ENCODE data around the gene KRTAP12-4.
"Not testable (repeated sequence)": the region's sequence is repeated elsewhere in the genome, so short reads cannot be mapped to it uniquely, and the experiment has no call there.

KRTAP12-4 gene

DNA sequence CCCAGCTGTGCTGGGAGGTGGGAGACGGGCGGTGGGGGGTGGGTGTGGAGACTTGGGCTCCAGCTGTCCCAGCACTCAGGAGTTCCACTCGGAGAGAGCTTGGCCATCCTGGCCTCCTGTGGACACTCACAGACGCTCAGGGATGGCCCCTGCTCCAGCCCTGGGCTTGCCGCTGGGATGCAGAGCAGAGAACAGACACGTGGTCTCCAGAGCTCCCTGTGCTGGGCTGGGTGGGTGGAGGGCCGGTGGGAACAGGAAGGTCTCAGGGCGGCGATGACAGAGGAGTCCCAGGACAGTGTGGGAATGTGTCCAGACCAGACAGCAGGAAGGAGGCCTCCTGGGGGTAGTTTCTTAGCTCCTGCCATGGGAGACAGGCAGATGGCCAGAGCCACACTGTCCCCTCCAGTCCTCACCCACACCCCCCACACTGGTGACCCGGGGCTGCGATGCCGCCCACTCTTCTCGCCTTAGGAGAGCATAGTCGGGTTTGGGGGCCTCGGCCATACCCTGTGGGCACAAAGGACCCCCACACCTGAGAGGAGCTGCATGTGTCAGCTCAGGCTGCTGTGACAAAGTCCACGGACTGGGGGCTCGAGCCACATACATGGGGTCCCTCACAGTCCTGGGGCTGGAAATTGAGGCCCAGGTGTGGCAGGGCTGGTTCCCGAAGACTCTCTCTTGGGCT lies 25.6 kb downstream of the KRTAP12-4 start:
- no peak for DNase-seq

DNA sequence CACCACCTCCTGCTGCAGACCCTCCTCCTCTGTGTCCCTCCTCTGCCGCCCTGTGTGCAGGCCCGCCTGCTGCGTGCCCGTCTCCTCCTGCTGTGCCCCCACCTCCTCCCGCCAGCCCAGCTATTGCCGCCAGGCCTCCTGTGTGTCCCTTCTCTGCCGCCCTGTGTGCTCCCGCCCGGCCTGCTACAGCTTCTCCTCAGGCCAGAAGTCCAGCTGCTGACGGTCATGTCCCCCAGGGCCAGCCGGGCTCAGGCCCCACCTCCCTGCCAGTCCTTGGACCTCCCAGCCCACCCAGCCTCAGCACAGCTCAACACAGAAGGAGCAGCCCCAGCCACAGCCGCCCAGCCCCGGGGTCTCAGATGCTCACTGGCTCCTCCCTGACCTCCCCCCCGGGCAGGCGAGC lies 26.6 kb downstream of the KRTAP12-4 start:
- DNase-seq = not testable (repeated sequence)

DNA sequence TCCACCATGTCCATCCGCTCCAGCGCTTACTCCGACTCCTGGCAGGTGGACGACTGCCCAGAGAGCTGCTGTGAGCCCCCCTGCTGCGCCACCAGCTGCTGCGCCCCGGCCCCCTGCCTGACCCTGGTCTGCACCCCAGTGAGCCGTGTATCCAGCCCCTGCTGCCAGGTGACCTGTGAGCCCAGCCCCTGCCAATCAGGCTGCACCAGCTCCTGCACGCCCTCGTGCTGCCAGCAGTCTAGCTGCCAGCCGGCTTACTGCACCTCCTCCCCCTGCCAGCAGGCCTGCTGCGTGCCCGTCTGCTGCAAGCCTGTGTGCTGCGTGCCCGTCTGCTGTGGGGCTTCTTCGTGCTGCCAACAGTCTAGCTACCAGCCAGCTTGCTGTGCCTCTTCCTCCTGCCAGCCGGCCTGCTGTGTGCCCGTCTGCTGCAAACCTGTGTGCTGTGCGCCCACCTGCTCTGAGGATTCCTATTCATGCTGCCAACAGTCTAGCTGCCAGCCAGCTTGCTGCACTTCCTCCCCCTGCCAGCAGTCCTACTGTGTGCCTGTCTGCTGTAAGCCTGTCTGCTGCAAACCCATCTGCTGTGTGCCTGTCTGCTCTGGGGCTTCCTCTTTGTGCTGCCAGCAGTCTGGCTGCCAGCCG lies 27.2 kb downstream of the KRTAP12-4 start:
- not testable (repeated sequence) for DNase-seq

DNA sequence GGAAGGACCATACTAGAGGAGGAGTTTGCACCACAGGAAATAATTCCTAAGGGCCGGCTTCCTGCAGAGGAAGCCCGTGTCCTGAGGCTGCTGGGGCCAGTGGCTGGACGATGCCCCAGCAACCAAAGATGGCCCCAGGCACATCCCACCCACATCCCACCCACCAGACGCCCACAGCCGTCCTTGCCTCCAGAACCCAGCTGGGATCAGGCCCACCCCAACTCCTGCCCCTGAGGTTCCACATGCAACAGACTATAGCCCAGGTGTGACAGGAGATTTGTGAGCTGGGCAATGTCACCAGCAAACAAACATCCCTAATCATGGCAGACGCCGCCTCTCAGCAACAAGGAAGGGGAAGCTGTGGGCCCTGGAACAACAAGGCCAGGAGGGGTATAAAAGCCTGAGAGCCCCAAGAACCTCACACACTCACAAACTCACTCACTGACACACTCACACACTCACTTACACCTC lies 27.8 kb downstream of the KRTAP12-4 start, which contains the start of gene KRTAP10-9:
Gene KRTAP10-9 (plus strand): TSS at position 421 of the 471 bp plus-strand sequence. CDS start 79 bp downstream, outside the sequence.
- no peak for DNase-seq

DNA sequence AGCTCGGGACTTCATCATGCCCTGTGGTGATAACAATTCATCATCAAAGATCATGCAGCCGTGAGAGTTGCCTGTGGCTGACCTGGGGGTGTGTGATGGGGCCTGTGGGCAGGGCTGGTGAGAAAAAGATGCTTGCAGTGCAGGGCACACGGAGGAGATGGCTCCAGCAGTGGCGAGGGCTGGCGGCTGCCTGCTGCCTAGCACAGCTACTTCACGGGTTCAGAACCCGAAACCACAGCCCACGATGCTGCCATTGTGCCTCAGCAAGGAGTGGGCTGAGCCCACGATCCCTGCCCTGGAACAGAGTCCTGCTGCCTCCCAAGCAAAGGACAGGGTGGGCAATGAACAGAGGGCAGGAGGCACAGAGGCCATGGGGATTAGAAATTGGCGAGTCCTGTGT lies 28.2 kb downstream of the KRTAP12-4 start:
- no peak for DNase-seq

DNA sequence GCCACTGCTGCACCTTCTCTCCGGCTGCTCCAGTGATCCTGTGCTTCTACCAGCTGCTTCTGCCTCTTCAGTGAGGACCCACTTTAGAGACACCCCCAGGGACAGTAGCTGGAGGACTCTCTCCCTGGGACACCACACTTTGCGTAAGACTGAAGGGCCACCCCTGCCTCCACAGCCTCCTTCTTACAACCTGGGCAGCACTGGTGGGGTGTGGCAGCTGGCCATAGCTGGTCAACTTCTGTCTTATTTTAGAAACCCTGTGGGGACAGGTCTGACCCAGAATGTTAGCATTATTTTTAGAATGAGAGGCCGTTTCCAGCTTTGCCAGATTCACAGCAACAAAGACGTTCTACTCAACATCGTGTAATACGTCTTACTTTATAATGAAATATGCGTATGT lies 28.7 kb downstream of the KRTAP12-4 start:
- DNase-seq = no peak

DNA sequence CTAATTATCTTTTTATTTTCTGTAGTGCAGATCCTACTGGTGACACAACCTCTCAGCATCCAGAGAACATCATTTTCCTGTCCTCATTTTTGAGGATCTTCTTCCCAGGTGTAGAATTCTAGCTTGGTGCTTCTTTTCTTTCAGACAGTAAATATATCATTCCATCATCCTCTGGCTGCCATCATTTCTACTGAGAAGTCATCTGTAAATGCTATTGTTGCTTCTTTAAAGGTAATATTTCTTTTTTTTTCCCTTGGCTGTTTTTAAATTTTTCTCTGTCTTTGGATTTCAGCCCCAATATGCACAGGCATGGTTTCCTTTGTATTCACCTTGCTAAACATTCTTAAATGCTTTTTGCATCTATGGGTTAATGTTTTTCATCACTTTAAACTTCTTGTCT lies 30.9 kb downstream of the KRTAP12-4 start:
- no peak for DNase-seq

DNA sequence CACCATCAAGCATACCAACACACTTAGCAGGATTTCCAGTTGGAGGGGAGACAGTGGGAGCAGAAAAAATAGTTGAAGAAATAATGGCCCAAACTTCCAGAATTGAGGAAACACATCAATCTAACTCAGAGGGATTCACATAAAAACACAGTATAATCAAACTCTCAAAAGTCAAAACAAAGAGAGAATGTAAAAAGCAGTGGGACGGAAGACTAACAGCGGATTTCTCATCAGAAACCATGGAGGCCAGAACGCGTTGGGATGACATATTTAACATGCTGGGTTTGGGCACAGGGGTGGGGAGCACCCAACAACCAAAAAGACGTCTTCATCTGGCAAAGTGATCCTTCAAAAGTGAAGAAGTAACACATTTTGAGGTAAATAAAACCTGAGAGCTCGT lies 34.6 kb downstream of the KRTAP12-4 start:
- no peak for DNase-seq

DNA sequence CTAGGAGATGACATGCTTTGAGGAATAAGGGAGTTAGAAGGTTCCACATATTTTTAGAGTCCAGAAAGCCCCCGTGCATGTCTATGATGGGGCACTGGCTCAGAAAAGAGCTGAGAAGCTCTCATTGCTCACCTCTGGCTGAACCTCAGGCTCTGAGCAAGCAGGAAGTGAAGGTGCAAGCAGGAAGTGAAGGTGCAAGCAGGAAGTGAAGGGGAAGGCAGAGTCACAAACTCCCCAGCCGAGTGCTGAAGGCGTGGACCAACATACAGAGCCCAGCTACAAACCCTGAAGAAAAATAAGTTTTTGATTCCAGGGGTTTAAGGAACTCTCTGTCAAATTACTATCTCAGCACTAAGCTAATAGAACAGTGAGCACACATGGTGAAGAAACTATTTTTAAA lies 35.5 kb downstream of the KRTAP12-4 start:
- peak; percentile 67 for DNase-seq

DNA sequence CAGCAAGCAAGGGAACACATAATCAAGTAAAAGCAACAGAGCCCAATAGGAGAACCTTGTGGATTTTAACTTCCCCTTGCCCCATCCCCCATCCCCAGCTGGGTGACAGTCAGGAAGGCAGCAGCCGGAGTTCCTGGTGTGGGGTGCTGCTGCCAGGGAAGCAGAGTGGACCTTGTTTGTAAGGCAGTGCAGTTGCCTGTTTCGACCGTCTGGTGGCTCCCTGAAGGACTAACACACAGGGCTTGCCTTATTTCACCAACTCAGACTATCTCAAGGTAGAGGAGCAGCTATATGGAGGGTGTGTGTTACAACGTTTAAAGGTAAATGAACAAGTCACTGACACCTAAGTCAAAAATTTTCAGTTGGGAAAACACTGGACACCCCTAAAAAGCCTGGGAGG lies 36.0 kb downstream of the KRTAP12-4 start:
- no peak for DNase-seq

DNA sequence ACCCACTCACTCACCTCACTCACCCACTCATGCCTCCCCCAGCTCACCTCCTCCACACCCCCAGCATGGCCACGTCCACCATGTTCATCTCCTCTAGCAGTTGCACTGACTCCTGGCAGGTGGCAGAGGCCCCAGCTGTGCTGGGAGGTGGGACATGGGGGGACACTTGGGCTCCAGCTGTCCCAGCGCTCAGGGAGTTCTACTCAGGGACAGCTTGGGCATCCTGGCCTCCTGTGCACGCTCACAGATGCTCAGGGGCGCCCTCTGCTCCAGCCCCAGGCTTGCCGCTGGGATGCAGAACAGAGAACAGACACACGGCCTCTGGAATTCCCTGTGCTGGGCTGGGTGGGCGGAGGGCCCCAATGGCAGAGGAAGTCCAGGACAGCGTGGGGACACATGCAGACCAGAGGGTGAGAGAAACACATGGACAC lies 37.4 kb downstream of the KRTAP12-4 start:
- DNase-seq = no peak

DNA sequence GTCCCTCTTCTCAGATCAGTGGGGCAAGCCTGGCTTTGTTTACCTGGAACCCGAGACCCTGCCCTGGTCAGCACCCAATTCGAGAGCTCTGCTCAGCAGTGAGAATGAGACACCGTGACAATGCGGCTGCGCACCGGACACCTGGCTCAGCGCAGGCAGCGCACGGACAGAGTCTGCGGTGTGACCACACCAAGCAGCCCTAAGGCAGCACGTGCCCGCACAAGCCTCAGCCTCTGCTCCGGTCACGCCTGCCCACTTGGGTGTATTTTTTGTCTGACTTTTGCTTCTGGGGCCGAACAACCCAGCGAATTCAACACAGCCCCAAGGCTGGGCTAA lies 37.9 kb downstream of the KRTAP12-4 start:
- DNase-seq = no peak

DNA sequence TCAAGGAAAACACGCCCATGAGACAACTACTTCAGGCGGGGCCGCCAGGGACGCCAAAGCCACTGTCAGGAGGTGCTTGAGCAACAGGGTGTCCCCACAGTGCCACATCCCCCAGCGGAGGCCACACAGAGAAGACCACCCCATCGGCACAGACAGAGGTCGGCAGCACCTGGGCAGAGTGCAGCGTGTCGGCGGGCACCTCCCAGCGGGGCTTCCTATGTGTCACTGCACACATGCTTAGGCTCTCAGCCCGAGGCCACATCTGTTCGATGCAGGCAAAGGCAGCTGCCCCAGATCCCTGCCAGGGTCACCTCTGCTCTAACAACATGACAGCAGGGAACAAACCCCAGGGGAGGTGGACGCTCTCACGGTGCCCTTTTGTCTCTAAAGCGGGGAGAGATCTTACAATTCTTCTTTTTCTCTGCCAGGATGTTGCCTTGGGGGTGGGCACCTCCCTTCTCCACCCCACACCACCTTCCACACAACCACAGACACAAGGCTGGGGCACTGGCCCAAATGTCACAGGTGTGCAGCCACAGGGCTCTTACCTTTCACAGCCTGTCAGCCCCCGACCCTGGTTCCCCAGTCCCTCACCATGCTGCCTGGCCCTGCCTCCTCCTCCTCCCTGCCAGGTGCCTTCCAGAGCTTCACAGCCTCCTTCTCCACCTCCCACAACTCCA lies 38.4 kb downstream of the KRTAP12-4 start:
- no peak for DNase-seq

DNA sequence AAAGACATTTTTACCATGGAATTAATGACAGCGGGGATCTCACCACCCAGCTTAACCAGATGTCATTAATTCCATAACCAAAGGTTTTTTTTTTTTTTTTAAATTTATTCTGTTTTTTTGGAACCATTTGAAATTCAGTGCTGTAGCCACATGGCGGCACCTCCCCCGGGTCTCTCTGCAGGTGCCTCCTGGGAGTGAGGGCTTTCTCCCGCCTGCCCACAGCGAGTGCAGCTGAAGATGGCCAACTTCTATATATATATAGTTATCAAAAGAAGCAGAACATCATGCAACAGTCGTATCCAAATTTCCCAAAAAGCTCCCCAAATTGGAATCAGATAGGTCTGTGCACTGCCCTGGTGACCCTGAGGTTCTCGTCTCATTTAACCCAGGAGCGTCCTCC lies 39.0 kb downstream of the KRTAP12-4 start:
- DNase-seq = no peak

DNA sequence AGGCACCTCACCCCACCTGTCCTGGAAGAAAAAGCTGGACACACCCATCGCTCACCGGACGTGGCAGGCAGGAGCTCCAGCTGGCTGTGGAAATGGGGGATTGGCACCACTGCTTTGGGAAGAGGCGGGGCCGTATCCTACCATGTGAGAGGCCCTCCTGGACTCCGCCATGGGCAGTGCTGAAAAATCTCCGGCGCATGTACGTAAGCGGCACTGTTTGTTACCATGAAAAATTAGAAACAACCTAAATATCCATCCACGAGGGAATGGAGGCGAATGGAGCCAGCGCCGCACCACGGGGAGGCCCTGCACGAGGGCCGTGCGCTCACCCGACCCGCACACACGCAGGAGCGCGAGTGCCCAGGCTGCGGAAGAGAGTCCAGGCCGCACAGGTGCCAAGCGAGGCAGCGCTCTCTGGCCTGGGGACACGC lies 39.5 kb downstream of the KRTAP12-4 start:
- no peak for DNase-seq

DNA sequence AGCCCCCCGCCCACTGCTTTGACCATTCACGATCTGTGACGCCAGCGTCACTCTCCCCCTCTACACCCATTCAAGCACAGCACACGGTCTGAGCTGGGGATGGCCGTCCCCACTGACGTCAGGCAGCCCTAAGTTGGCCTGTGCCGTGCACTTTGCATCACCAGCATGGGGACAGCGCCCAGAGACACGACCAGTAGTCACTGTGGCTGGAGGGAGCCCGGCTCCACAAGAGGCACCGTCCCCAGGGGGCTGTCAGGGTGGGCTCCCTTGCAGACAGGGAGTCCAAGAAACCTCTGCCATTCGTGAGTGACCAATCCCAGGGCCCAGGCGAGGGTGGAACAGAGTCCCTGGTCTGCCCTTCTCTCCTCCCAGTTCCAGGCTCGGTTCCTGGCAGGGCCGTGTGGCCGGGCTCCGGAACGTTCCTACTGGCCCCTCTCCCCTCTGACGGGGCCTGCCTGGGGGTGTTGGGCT lies 40.3 kb downstream of the KRTAP12-4 start:
- no peak for DNase-seq

DNA sequence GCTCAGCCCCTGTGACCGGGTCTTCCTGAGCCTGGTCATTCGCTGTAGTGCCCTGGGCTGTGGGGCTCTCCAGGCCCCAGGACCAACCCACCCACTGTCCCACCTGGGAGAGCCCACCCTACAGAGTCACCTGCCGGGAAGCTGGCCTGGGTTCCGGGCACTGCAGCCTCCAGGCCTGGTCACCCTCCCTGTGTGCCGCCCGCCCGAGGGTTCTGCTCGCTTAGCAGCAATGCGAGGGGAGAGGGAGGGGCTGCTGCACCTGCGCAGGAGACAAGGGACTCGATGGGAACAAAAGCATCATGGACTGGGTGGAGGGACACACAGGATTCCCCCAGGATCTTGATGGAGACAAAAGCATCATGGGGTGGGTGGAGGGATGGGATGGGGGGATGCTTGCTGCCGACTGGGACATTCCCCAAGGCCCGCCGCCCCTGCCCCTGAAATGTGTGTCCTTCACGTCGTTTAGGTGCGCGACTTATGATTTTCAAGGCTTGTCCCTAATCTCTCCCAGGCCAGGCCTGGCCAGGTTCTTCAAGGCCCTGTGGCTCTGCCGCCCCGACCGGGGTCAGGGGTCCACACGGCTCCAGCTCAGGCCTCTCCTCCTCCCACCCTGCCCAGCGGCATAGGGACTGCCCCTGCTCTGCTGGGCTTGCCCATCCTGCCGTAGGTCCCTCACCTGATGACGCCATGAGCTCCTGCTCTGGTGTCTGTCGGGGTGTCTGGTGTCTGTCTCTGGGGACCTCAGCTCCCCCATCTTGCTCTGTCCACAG lies 40.9 kb downstream of the KRTAP12-4 start:
- DNase-seq = no peak

DNA sequence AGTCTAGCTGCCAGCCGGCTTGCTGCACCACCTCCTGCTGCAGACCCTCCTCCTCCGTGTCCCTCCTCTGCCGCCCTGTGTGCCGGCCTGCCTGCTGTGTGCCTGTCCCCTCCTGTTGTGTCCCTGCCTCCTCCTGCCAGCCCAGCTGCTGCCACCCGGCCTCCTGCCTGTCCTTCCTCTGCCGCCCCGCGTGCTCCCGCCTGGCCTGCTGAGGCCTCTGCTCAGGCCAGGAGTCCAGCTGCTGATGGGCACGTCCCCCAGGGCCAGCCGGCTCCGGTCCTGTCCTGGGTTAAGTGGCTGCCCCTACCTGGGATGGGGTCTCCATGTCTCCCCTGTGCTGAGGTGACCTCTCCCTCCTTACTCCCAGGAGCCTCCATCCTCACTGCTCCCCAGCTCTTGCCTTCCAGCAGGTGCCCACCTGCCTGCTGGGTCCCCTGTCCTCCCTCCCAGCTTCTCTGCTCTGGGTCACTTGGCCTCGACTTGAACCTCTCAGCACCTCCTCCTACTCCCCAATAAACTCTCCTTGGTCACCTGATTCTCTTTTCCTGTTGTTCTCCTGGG lies 41.7 kb downstream of the KRTAP12-4 start:
- DNase-seq = no peak

DNA sequence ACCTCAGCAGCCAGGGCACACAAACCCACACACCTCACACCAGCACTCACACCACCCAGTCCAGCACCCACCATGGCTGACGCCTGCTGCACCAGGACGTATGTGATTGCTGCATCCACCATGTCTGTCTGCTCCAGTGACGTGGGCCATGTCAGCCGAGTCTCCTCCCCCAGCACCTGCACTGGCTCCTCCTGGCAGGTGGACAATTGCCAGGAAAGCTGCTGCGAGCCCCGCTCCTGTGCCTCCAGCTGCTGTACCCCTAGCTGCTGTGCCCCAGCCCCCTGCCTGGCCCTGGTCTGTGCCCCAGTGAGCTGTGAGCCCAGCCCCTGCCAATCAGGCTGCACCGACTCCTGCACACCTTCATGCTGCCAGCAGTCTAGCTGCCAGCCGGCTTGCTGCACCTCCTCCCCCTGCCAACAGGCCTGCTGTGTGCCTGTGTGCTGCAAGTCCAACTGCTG lies 42.4 kb downstream of the KRTAP12-4 start, which contains the start of gene KRTAP10-8:
Gene KRTAP10-8 (plus strand): TSS at position 51 of the 458 bp plus-strand sequence. CDS start 22 bp downstream, at position 73.
- DNase-seq = no peak

DNA sequence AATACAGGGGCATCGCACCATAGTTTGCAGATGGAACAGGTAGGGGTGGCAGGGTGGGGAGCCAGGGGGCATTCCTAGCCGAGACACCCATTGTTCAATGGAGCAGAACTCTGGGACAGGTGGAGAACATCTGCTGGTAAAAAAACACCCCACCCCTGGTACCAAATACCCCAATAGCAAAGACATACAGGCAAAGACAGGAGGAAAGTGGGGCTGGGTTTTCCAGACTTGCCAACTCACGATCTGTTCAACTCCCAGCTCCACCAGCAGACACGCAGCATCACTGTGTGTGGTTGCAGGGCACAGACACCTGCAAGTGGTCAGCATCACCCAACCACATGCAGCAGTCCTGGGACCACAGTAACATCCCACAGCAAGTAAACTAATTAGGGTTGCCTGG lies 42.9 kb downstream of the KRTAP12-4 start:
- DNase-seq = no peak

DNA sequence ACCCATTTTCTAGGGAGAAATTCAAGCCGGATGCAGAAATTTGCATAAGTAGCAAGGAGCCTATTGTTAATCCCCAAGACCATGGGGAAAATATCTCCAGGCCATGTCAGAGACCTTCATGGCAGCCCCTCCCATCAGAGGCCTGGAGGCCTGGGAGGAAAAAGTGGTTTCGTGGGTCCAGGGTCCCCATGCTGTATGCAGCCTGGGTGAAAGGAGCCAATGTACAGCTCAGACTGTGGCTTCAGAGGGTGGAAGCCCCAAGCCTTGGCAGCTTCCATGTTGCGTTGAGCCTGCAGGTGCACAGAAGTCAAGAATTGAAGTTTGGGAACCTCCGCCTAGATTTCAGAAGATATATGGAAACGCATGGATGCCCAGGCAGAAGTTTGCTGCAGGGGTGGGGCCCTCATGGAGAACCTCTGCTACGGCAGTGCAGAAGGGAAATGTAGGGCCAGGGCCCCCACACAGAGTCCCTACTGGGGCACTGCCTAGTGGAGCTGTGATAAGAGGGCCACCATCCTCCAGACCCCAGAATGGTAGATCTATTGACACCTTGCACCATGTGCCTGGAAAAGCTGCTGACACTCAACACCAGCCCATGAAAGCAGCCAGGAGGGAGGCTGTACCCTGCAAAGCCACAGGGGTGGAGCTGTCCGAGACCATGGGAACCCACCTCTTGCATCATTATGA lies 44.2 kb downstream of the KRTAP12-4 start:
- not testable (repeated sequence) for DNase-seq

DNA sequence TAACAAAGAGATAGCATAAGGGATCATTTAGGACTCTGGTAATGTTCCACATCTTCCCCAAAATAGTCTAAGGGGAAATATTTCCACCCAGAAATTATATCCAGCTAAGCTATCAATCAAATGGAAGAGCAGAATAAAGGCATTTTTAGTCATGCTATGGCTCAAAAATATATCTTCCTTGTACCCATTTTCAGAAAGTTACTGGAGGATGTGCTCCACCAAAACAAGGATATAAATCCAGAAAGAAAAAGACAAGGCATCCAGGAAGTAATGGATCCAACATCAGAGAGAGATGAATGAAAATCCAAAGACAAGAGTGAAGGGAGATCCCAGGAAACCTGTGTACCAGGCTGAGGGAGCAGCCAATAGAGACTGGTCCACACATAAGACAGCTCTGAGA lies 45.3 kb downstream of the KRTAP12-4 start:
- DNase-seq = no peak

All from stimulated activated CD4-positive, alpha-beta T cell treated with anti-CD3 and anti-CD28 coated beads, Interleukin-4, amount 100 ng/mL, for 24 hours (primary cell).